Activated naive CD8-positive, alpha-beta T cell treated with anti-CD3 and anti-CD28 coated beads for 36 hours (primary cell): ENCODE results near the gene UTS2B. TPM values are rescaled to one million over a fixed set of nuclear protein-coding genes. Genes with fewer than 3 reads are reported as not detected.

Experiments
- DNase-seq: peaks from one replicate; pipeline ENCODE4 v3.0.0; 2021
- H3K27ac Mint-ChIP-seq: one replicate; pipeline ENCODE4 v1.8.0; 2022; ENCODE audit warnings: mild to moderate bottlenecking, moderate library complexity, mixed read lengths
- H3K27me3 Mint-ChIP-seq: one replicate; pipeline ENCODE4 v1.8.0; 2022; ENCODE audit warnings: mild to moderate bottlenecking, mixed read lengths
- H3K36me3 Mint-ChIP-seq: one replicate; pipeline ENCODE4 v1.8.0; 2021; ENCODE audit warnings: mild to moderate bottlenecking, mixed read lengths
- H3K4me1 Mint-ChIP-seq: one replicate; pipeline ENCODE4 v1.8.0; 2021; ENCODE audit warnings: mixed read lengths
- H3K4me3 Mint-ChIP-seq: one replicate; pipeline ENCODE4 v1.8.0; 2022; ENCODE audit warnings: mild to moderate bottlenecking, moderate library complexity, mixed read lengths
- H3K9me3 Mint-ChIP-seq: one replicate; pipeline ENCODE4 v1.8.0; 2022; ENCODE audit warnings: mixed read lengths
- total RNA-seq, 2 experiments: library from RNA; stranded (reverse); gene quantifications; one replicate each; pipeline ENCODE4 v1.2.3, GENCODE V29; 2021

The UTS2B gene
- total RNA-seq, 2 experiments from 2014 or later, result not detected

- Mint-ChIP-seq H3K4me3 (no peak overlapping the region), H3K9me3 (no peaks in the 10 kb centered on the region), H3K36me3 (no peaks in the 10 kb centered on the region), H3K27me3 (no peaks in the 10 kb centered on the region), H3K27ac (no peak overlapping the region), H3K4me1 (no peaks in the 10 kb centered on the region)
- DNase-seq, result no peak
These were observed 10.6 kb upstream of the UTS2B start for GRCh38 chr3:191340966-191341365.

- no peaks in the 10 kb centered on the region for H3K9me3 Mint-ChIP-seq
- no peaks in the 10 kb centered on the region for H3K36me3 Mint-ChIP-seq
- no peak for DNase-seq
- H3K4me3 Mint-ChIP-seq, result no peak overlapping the region
- H3K27ac Mint-ChIP-seq, result no peak overlapping the region
- no peaks in the 10 kb centered on the region for H3K27me3 Mint-ChIP-seq
- H3K4me1 Mint-ChIP-seq, result no peaks in the 10 kb centered on the region
These were observed 10.0 kb upstream of the UTS2B start for GRCh38 chr3:191340351-191340750.

GRCh38 chr3:191339316-191339917 lies 9.1 kb upstream of the UTS2B start:
- DNase-seq, result no peak
- Mint-ChIP-seq H3K4me3 (no peak overlapping the region), H3K9me3 (no peaks in the 10 kb centered on the region), H3K27me3 (peaks cover 3% of the 10 kb centered on the region), H3K27ac (no peak overlapping the region), H3K36me3 (no peaks in the 10 kb centered on the region), H3K4me1 (no peaks in the 10 kb centered on the region)

- no peaks in the 10 kb centered on the region for H3K4me1 Mint-ChIP-seq
These were observed 7.8 kb upstream of the UTS2B start for GRCh38 chr3:191338177-191338488.

GRCh38 chr3:191336833-191337232 lies 6.5 kb upstream of the UTS2B start:
- Mint-ChIP-seq H3K4me3 (no peak overlapping the region), H3K4me1 (no peaks in the 10 kb centered on the region), H3K36me3 (no peaks in the 10 kb centered on the region), H3K27me3 (peaks cover 11% of the 10 kb centered on the region), H3K27ac (no peak overlapping the region), H3K9me3 (no peaks in the 10 kb centered on the region)
- no peak for DNase-seq

More at GRCh38 chr3:191338177-191338488, 7.8 kb upstream of the UTS2B start:
- no peak for DNase-seq
- Mint-ChIP-seq H3K27me3 (peaks cover 3% of the 10 kb centered on the region), H3K36me3 (no peaks in the 10 kb centered on the region), H3K9me3 (no peaks in the 10 kb centered on the region), H3K27ac (no peak overlapping the region), H3K4me3 (no peak overlapping the region)

GRCh38 chr3:191334346-191334893 lies 4.1 kb upstream of the UTS2B start:
- Mint-ChIP-seq H3K9me3 (no peaks in the 10 kb centered on the region), H3K27me3 (peaks cover 33% of the 10 kb centered on the region), H3K27ac (no peak overlapping the region), H3K4me1 (peaks cover 5% of the 10 kb centered on the region), H3K36me3 (no peaks in the 10 kb centered on the region), H3K4me3 (no peak overlapping the region)
- no peak for DNase-seq

- Mint-ChIP-seq H3K9me3 (no peaks in the 10 kb centered on the region), H3K4me1 (peaks cover 7% of the 10 kb centered on the region), H3K36me3 (no peaks in the 10 kb centered on the region), H3K27ac (no peak overlapping the region), H3K4me3 (no peak overlapping the region), H3K27me3 (peaks cover 39% of the 10 kb centered on the region)
- DNase-seq, result no peak
These were observed 3.1 kb upstream of the UTS2B start for GRCh38 chr3:191333298-191333880.

GRCh38 chr3:191331388-191331787 lies 1.1 kb upstream of the UTS2B start:
- Mint-ChIP-seq H3K27ac (no peak overlapping the region), H3K4me1 (peaks cover 7% of the 10 kb centered on the region), H3K9me3 (no peaks in the 10 kb centered on the region), H3K4me3 (no peak overlapping the region), H3K27me3 (peaks cover 52% of the 10 kb centered on the region), H3K36me3 (no peaks in the 10 kb centered on the region)
- no peak for DNase-seq

- Mint-ChIP-seq H3K27ac (no peak overlapping the region), H3K27me3 (peaks cover 53% of the 10 kb centered on the region), H3K36me3 (no peaks in the 10 kb centered on the region), H3K4me3 (peak overlapping the region; percentile 67), H3K9me3 (no peaks in the 10 kb centered on the region), H3K4me1 (peaks cover 7% of the 10 kb centered on the region)
- no peak for DNase-seq
These were observed 263 bp upstream of the UTS2B start for GRCh38 chr3:191330530-191331048.

GRCh38 chr3:191328962-191329653 lies 1.2 kb downstream of the UTS2B start, which contains the start of gene CCDC50:
TSS of gene CCDC50 (plus strand) at chr3:191329394. CDS start at chr3:191329675, 281 bp downstream.
- H3K4me1 Mint-ChIP-seq, result peaks cover 7% of the 10 kb centered on the region

GRCh38 chr3:191328383-191328961 lies 1.9 kb downstream of the UTS2B start:
- no peaks in the 10 kb centered on the region for H3K36me3 Mint-ChIP-seq
- H3K4me1 Mint-ChIP-seq, result peaks cover 7% of the 10 kb centered on the region
- H3K27ac Mint-ChIP-seq, result peak overlapping the region; percentile 37
- DNase-seq, result no peak
- H3K4me3 Mint-ChIP-seq, result peak overlapping the region; percentile 46
- H3K27me3 Mint-ChIP-seq, result peaks cover 57% of the 10 kb centered on the region
- H3K9me3 Mint-ChIP-seq, result no peaks in the 10 kb centered on the region

More at GRCh38 chr3:191328962-191329653, 1.2 kb downstream of the UTS2B start, which contains the start of gene CCDC50:
- peak; percentile 36 for DNase-seq
- Mint-ChIP-seq H3K4me3 (peak within 1 kb of the TSS; percentile 67), H3K27ac (peak within 1 kb of the TSS; percentile 42), H3K27me3 (peaks cover 57% of the 10 kb centered on the region), H3K36me3 (no peaks in the 10 kb centered on the region), H3K9me3 (no peaks in the 10 kb centered on the region)

- Mint-ChIP-seq H3K4me1 (peaks cover 7% of the 10 kb centered on the region), H3K27me3 (peaks cover 52% of the 10 kb centered on the region), H3K9me3 (no peaks in the 10 kb centered on the region), H3K27ac (no peak overlapping the region), H3K4me3 (no peak overlapping the region), H3K36me3 (no peaks in the 10 kb centered on the region)
- DNase-seq, result no peak
These were observed 2.8 kb downstream of the UTS2B start for GRCh38 chr3:191327526-191327925.

- H3K36me3 Mint-ChIP-seq, result no peaks in the 10 kb centered on the region
- no peak for DNase-seq
- H3K27me3 Mint-ChIP-seq, result peaks cover 31% of the 10 kb centered on the region
- H3K4me3 Mint-ChIP-seq, result no peak overlapping the region
- peaks cover 3% of the 10 kb centered on the region for H3K4me1 Mint-ChIP-seq
- no peak overlapping the region for H3K27ac Mint-ChIP-seq
- no peaks in the 10 kb centered on the region for H3K9me3 Mint-ChIP-seq
These were observed 5.4 kb downstream of the UTS2B start for GRCh38 chr3:191324936-191325335.

- Mint-ChIP-seq H3K27ac (no peak overlapping the region), H3K27me3 (peaks cover 7% of the 10 kb centered on the region), H3K36me3 (no peaks in the 10 kb centered on the region), H3K4me1 (no peaks in the 10 kb centered on the region), H3K4me3 (no peak overlapping the region), H3K9me3 (no peaks in the 10 kb centered on the region)
- DNase-seq, result no peak
These were observed 9.1 kb downstream of the UTS2B start for GRCh38 chr3:191321019-191321767.
